Astrocyte of the cerebellum (primary cell): ENCODE results near the gene MAT1A.
"Not testable (repeated sequence)": the region's sequence is repeated elsewhere in the genome, so short reads cannot be mapped to it uniquely, and the experiment has no call there.

Source experiments
- DNase-seq: peaks from one replicate; pipeline ENCODE4 v3.0.0-alpha.2; 2011; ENCODE audit warnings: low read depth
- H3K4me3 ChIP-seq: 2 replicates; pipeline ENCODE4 v1.5.1; 2011; ENCODE audit warnings: mild to moderate bottlenecking, low read depth, low read length, moderate library complexity
- in situ Hi-C: cut with HindIII; loops from 2 replicates; pipeline ENCODE4 v1.10.0; 2017; ENCODE audit warnings: low sequenced_read_pairs
- TF ChIP-seq, protein P1 (sequence below): IDR thresholded peaks from 2 replicates; pipeline ENCODE4 v1.5.1; 2012; ENCODE audit warnings: low read length, low read depth, moderate library complexity, mild to moderate bottlenecking; ENCODE audit errors: missing control alignments

The MAT1A gene

DNA sequence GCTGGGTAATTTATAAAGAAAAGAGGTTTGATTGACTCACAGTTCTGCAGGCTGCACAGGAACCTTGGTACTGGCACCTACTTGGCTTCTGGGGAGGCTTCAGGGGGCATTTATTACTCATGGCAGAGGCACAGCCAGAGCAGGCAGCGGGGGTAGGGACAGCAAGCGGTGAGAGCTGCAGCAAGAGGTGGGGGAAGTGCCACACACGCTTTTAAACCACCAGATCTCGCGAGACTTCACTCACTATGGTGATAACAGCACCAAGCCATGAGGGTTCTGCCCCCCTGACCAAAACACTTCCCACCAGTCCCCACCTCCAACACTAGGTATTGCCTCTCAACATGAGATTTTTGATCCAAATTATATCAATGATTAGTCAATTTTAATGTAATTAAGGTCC, 24.1 kb upstream of the MAT1A start:
- TF ChIP-seq, protein P1, sequence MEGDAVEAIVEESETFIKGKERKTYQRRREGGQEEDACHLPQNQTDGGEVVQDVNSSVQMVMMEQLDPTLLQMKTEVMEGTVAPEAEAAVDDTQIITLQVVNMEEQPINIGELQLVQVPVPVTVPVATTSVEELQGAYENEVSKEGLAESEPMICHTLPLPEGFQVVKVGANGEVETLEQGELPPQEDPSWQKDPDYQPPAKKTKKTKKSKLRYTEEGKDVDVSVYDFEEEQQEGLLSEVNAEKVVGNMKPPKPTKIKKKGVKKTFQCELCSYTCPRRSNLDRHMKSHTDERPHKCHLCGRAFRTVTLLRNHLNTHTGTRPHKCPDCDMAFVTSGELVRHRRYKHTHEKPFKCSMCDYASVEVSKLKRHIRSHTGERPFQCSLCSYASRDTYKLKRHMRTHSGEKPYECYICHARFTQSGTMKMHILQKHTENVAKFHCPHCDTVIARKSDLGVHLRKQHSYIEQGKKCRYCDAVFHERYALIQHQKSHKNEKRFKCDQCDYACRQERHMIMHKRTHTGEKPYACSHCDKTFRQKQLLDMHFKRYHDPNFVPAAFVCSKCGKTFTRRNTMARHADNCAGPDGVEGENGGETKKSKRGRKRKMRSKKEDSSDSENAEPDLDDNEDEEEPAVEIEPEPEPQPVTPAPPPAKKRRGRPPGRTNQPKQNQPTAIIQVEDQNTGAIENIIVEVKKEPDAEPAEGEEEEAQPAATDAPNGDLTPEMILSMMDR: no peak
- DNase-seq: no peak
- in situ Hi-C loops: no loop called here
- no peak overlapping the region for H3K4me3 ChIP-seq

DNA sequence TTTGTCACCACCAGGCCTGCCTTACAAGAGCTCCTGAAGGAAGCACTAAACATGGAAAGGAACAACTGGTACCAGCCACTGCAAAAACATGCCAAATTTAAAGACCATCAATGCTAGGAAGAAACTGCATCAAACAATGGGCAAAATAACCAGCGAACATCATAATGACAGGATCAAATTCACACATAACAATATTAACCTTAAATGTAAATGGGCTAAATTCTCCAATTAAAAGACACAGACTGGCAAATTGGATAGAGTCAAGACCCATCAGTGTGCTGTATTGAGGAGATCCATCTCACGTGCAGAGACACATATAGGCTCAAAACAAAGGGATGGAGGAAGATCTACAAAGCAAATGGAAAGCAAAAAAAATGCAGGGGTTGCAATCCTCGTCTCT, 16.5 kb upstream of the MAT1A start:
- H3K4me3 ChIP-seq, DNase-seq, in situ Hi-C loops: not testable (repeated sequence)

DNA sequence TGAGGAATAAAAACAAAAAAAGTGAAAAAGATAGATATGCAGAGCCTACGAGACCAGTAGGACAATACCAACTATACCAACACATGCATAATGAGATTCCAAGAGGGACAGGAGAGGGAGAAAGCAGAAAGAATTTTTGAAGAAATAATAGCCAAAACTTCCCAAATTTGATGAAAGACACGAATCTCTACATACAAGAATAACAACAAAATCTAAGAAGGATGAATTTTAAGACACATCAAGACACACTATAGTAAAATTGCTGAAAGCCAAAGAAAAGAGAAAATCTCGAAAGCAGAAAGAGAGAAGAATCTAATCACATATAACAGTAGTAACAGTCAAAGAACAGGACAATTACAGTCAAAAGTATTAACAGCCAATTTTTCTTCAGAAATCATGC, 7.5 kb upstream of the MAT1A start:
- TF ChIP-seq, protein P1: no peak
- in situ Hi-C loops: no loop called here
- no peak overlapping the region for H3K4me3 ChIP-seq
- no peak for DNase-seq

DNA sequence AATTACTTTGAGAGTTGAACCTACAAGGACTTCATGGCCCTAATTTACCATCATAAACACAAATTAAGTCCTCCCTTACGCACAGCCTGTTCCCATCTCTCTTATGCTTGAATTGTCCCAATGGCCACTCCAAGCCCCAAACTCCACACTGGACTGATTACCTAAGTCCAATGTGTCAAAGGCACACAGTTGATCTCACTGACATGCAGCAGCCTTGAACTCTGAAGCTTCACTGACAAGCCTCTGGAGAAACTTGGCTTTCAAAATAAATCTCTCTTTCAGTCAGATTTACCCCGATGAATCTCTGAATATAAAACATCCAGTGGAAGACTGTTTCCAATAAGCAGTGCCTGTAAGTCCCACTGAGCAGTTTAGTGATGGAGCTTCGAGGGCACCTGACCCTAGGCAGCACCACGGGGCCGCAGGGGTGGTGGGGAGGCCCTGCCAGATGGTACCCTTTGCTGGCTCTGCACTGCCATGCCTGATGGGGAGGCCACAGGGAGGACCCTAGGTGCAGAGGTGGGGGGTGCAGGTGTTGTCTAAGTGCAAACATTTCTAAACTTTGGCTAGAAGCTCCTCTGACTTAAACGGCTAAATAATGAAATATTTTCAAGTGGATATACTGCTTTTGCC, 3.3 kb upstream of the MAT1A start:
- in situ Hi-C loops: no loop called here
- no peak overlapping the region for H3K4me3 ChIP-seq
- TF ChIP-seq, protein P1: no peak
- no peak for DNase-seq

DNA sequence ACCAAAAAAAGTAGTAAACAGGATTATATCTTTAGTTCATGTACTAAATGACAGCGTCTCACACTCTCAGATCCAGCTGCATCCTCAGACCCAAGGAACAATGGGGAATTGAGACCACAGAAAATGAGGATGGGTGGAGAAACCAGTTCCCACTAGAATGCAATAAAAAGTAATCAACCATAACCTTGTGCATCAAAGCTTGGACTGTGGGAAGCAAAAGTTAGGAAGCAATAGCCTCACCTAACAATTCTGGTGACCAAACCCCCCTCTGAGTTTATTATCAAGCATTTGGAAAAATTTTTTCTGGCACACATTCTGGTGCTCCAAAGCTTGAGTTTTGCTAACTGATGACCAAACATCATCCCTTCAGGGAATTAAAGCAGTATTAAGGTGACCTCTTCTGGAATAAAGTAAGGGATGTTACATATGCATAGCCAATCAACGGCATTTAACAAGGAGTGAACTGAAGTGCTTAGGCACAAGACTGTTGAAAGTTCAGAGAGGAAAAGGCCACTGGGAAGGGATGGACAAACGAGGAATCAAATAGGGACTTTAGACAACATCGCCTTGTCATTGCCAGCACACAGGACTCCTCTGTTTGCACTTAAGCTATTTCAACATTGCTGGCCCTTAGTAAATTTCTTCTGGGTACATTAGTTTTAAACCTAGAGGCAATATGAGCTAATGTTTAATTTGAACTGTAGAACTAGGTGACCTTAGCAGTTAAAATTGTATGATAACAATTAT, 1.2 kb upstream of the MAT1A start:
- TF ChIP-seq, protein P1: no peak
- in situ Hi-C loops: no loop called here
- no peak for DNase-seq
- no peak overlapping the region for H3K4me3 ChIP-seq

DNA sequence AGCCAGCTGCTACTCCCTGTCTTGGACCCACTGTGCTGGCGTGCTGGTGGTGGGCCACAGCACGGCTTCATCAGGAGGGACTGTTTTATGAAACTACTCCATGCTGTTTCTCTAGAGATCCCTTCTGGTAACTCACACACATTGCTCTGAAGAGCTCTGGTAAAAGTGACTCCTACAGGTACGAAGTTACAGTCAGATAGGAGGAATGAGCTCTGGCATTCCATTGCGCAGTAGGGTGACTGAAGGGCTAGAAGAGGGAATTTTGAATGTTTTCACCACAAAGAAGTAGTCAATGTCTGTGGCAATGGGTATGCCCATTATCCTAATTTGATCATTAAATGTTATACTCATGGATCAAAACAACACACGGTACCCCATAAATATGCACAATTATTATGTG, 609 bp downstream of the MAT1A start:
- H3K4me3 ChIP-seq: no peak overlapping the region
- DNase-seq: no peak
- in situ Hi-C loops: no loop called here
- TF ChIP-seq, protein P1: no peak

DNA sequence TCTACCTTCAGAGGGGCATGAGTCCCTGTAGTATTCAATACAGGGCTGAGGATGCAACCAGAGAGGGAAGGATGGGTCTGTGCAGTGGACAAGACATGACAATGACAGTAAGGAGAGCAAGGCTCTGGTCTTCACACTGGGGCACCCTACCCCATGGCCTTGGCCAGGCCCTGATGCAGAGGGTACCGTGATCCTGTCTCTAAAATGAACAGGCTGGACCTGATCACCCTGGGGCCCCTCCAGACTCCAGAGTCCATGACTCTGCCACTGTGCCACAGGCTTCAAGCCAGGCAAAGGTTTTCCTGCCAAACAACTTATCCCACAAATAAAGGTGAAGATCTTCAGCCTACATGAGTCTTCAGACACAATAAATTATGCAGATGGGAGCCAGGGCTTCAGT, 4.9 kb downstream of the MAT1A start:
- TF ChIP-seq, protein P1: no peak
- in situ Hi-C loops: no loop called here
- DNase-seq: no peak
- H3K4me3 ChIP-seq: no peak overlapping the region
